ENCODE results near the gene OLIG1.

Gene OLIG1

GRCh38 chr21:33026443-33026858, 43.5 kb upstream of the OLIG1 start:
- ChIA-PET CTCF (no interaction called here), POLR2A (no interaction called here)
- DNase-seq (ENCODE audit: low read depth, low spot score), result no peak
- H3K4me3 ChIP-seq (ENCODE audit: low read depth, low read length), result no peak overlapping the region
- no peak for TF ChIP-seq CTCF (IDR thresholded peaks at IDR 0.05; ENCODE audit: insufficient read depth, low read length, missing control alignments)

- no peak overlapping the region for H3K4me3 ChIP-seq (ENCODE audit: low read depth, low read length)
- no peak for DNase-seq (ENCODE audit: low read depth, low spot score)
- POLR2A ChIA-PET, result no interaction called here
Observed at GRCh38 chr21:33026878-33027400, 43.0 kb upstream of the OLIG1 start.

GRCh38 chr21:33027401-33028286, 42.3 kb upstream of the OLIG1 start:
- no peak for DNase-seq (ENCODE audit: low read depth, low spot score)
- POLR2A ChIA-PET, result no interaction called here
- TF ChIP-seq CTCF (IDR thresholded peaks at IDR 0.05; ENCODE audit: insufficient read depth, low read length, missing control alignments), result no peak
- no peak overlapping the region for H3K4me3 ChIP-seq (ENCODE audit: low read depth, low read length)
- CTCF ChIA-PET, result no interaction called here

More at GRCh38 chr21:33026878-33027400, 43.0 kb upstream of the OLIG1 start:
- TF ChIP-seq CTCF (IDR thresholded peaks at IDR 0.05; ENCODE audit: insufficient read depth, low read length, missing control alignments), result no peak
- CTCF ChIA-PET, result no interaction called here

- no peak overlapping the region for H3K4me3 ChIP-seq (ENCODE audit: low read depth, low read length)
- POLR2A ChIA-PET, result no interaction called here
- no peak for DNase-seq (ENCODE audit: low read depth, low spot score)
- CTCF ChIA-PET, result no interaction called here
- TF ChIP-seq CTCF (IDR thresholded peaks at IDR 0.05; ENCODE audit: insufficient read depth, low read length, missing control alignments), result no peak
Observed at GRCh38 chr21:33028287-33028670, 41.7 kb upstream of the OLIG1 start.

- DNase-seq (ENCODE audit: low read depth, low spot score), result no peak
Observed at GRCh38 chr21:33028773-33029384, 41.1 kb upstream of the OLIG1 start.

More at GRCh38 chr21:33028773-33029384, 41.1 kb upstream of the OLIG1 start:
- CTCF ChIA-PET, result no interaction called here
- H3K4me3 ChIP-seq (ENCODE audit: low read depth, low read length), result no peak overlapping the region
- TF ChIP-seq CTCF (IDR thresholded peaks at IDR 0.05; ENCODE audit: insufficient read depth, low read length, missing control alignments), result no peak
- POLR2A ChIA-PET, result no interaction called here

Measured in AG04449 (cell line).